ENCODE measurements around the gene PDZD4. TPM values are rescaled to one million over a fixed set of nuclear protein-coding genes. Genes with fewer than 3 reads are reported as not detected.

Gene PDZD4
- total RNA-seq, 1 donor = 0.09 TPM

- TF ChIP-seq CTCF (IDR thresholded peaks at IDR 0.05; ENCODE audit: insufficient read depth, low read length) = no peak
These were observed 47.5 kb downstream of the PDZD4 start for GRCh38 chrX:153782871-153783270.

GRCh38 chrX:153782313-153782712 lies 48.0 kb downstream of the PDZD4 start:
- H3K4me3 ChIP-seq (ENCODE audit: low read depth, low read length) = no peak overlapping the region
- TF ChIP-seq CTCF (IDR thresholded peaks at IDR 0.05; ENCODE audit: insufficient read depth, low read length) = no peak
- DNase-seq (ENCODE audit: low read depth) = no peak

More at GRCh38 chrX:153782871-153783270, 47.5 kb downstream of the PDZD4 start:
- DNase-seq (ENCODE audit: low read depth) = no peak
- no peak overlapping the region for H3K4me3 ChIP-seq (ENCODE audit: low read depth, low read length)

DNA sequence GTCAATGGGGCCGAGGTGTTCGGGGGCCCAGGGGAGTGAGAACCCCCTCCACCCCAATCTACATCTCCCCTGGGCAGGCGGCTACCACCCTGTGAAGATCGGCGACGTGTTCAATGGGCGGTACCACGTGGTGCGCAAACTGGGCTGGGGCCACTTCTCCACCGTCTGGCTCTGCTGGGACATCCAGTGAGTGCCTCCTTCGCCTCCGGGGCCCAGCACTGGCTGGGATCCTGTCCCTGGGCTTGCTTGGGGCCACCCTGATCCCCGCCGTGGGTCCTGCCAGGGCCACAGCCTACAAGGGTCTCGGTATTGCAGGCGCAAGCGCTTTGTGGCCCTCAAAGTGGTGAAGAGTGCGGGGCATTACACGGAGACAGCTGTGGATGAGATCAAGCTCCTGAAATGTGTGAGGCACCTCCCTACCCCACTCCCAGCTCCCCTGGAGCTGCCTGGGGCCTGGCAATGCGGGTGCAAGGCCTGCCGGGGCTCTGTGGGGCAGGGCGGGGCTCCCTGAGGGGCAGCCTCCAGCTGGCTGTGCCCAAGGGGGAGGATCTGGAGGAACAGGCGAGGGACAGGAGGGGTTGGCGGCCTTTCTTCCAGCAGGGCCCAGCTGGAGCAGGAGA lies 48.8 kb downstream of the PDZD4 start:
- H3K4me3 ChIP-seq (ENCODE audit: low read depth, low read length) = no peak overlapping the region
- TF ChIP-seq CTCF (IDR thresholded peaks at IDR 0.05; ENCODE audit: insufficient read depth, low read length) = no peak
- DNase-seq (ENCODE audit: low read depth) = no peak

- DNase-seq (ENCODE audit: low read depth) = no peak
- no peak within 1 kb of the TSS for H3K4me3 ChIP-seq (ENCODE audit: low read depth, low read length)
- no peak for TF ChIP-seq CTCF (IDR thresholded peaks at IDR 0.05; ENCODE audit: insufficient read depth, low read length)
These were observed 49.5 kb downstream of the PDZD4 start, which contains the start of gene SRPK3 for GRCh38 chrX:153780678-153781427. Gene SRPK3, plus strand, starts transcription at chrX:153781041. Its CDS starts 46 bp downstream, at chrX:153781087.

DNA sequence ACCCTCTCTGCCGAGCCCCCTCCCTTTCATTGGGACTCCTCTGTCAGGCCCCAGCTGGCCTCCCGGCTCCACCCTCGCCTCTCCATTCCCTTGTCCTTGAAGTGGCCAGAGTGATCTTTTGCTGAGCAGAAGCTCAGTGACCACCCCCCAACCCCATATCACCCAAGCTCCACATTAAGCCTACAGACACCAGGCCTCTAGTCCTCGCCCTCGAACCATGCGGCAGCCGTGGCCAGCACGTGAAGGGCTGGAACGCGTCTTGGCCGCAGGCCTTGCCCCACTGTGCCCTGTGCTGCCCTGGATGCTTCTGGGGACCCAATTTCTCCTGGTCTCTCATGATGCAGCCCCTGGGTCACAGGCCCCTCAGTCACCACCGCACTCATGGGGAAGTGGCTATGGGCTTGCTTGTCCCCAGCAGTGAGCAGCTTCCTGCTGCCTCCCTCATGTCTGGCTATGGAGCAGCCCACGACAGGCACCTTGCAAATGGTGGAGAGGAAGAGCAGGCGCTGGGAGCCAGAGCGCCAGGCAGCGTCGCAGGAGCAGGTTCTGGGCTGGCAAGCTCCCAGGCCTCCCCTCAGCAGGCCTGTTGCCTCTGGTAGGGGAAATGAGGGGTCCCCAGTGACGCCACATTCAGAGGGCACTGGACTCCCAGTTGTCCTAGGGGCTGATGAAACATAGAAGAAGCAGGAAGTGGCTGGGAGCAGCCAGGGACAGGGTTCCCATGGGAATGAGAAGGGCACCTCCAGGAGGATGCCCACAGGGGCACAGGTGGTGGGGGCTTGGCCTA lies 50.3 kb downstream of the PDZD4 start:
- DNase-seq (ENCODE audit: low read depth) = no peak
- no peak for TF ChIP-seq CTCF (IDR thresholded peaks at IDR 0.05; ENCODE audit: insufficient read depth, low read length)
- H3K4me3 ChIP-seq (ENCODE audit: low read depth, low read length) = no peak overlapping the region

- no peak for TF ChIP-seq CTCF (IDR thresholded peaks at IDR 0.05; ENCODE audit: insufficient read depth, low read length)
- DNase-seq (ENCODE audit: low read depth) = no peak
- H3K4me3 ChIP-seq (ENCODE audit: low read depth, low read length) = no peak overlapping the region
These were observed 51.7 kb downstream of the PDZD4 start for GRCh38 chrX:153778684-153779101.

Measured in fibroblast of the aortic adventitia (primary cell).